Peyer's patch (tissue), 4 donors: ENCODE data around the gene WRNIP1.

Experiments
- POLR2A ChIP-seq, 2 donors: fragments of 450-650 bp; IDR thresholded peaks; one replicate each; pipeline ENCODE4 v1.5.1; 2017; ENCODE audit warnings: antibody characterized with exemption in 2 of 2, mild to moderate bottlenecking in 2 of 2, moderate library complexity in 2 of 2
- TF ChIP-seq, protein P1 (sequence below), 6 experiments: fragments of 450-650 bp in 4 of 6; fragments of 200-600 bp in 2 of 6; sonication (generic) in 1 of 6; IDR thresholded peaks; one replicate each; pipeline ENCODE4 v1.5.1; 2017 to 2019; ENCODE audit warnings: antibody characterized with exemption in 6 of 6, mild to moderate bottlenecking in 3 of 6, moderate library complexity in 1 of 6

DNA sequence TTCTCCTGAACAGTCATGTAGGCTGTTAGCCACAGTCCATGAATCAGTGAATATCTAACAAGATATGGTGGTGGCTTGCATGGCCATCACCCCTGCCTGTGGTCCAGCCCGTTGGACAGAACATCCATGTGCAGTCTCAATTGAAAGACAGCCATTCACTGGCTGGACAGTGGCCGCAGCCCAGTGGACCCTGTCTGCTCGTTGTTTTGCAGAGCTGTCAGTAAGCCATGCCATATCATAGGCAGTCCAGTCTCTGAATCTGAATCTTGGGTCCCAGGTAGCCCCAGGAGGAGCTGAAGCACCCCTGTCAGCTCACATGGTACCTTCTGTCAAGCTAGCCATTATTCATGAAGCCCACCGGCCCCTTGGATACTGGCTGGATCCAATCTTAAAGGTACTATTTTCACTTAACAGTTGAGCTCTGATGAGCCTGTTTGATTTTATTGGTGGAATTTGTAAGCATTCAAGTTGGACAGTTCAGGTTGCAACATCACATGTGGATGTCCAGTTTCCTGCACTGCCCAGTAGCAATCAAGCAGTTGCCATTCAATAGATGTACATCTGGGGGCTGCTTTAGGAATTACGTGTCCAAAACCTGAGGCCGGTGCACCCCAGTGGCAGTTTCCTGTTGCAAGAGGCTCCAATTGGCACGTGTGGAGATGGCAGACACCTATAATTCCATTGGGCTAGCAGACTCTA, 38.7 kb downstream of the WRNIP1 start:
- TF ChIP-seq, protein P1, sequence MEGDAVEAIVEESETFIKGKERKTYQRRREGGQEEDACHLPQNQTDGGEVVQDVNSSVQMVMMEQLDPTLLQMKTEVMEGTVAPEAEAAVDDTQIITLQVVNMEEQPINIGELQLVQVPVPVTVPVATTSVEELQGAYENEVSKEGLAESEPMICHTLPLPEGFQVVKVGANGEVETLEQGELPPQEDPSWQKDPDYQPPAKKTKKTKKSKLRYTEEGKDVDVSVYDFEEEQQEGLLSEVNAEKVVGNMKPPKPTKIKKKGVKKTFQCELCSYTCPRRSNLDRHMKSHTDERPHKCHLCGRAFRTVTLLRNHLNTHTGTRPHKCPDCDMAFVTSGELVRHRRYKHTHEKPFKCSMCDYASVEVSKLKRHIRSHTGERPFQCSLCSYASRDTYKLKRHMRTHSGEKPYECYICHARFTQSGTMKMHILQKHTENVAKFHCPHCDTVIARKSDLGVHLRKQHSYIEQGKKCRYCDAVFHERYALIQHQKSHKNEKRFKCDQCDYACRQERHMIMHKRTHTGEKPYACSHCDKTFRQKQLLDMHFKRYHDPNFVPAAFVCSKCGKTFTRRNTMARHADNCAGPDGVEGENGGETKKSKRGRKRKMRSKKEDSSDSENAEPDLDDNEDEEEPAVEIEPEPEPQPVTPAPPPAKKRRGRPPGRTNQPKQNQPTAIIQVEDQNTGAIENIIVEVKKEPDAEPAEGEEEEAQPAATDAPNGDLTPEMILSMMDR (IDR thresholded peaks at IDR 0.05) = no peak
- TF ChIP-seq POLR2A (IDR thresholded peaks at IDR 0.05) = no peak
